ENCODE data around the gene AKAP8L.

Gene AKAP8L, protein sequence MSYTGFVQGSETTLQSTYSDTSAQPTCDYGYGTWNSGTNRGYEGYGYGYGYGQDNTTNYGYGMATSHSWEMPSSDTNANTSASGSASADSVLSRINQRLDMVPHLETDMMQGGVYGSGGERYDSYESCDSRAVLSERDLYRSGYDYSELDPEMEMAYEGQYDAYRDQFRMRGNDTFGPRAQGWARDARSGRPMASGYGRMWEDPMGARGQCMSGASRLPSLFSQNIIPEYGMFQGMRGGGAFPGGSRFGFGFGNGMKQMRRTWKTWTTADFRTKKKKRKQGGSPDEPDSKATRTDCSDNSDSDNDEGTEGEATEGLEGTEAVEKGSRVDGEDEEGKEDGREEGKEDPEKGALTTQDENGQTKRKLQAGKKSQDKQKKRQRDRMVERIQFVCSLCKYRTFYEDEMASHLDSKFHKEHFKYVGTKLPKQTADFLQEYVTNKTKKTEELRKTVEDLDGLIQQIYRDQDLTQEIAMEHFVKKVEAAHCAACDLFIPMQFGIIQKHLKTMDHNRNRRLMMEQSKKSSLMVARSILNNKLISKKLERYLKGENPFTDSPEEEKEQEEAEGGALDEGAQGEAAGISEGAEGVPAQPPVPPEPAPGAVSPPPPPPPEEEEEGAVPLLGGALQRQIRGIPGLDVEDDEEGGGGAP

DNA sequence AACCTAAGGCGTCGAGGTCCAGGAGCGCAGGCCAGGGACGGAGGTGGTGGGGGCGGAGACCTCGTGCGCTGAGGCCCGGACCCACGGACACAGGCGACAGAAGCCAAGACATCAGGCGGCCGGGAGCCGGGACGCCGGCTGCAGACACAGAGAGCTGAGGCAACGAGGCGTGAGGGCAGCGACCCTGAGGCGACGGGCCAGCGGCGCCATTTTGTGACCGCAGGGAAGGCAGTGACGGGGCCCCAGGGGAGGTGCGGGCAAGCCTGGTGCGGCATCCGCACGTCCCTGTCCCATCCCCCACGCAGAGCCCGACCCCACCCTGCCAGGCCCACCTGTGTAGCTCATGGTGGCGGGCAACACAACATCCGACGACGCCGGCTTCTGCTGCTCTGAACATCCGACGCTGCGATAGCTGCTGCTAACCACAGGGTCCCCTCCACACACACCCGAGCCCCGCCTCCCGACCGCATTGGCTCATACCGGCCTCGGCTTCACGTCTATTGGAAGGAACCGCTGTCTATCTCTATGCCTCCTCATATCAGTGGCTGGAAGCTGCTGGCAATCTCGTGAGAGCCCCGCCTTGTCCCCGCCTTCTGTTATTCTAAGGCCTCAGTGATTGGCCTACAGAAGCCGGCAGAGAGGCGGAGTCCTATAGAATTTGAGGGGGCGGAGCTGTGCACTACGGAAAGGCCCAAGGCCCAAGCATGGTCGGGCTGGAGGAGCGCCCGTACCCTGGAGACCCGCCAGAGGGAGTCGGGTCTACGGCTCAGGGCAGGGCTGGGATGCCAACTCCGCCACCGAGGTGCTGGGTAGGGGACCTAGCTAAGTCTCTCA is at the start of gene AKAP8L:
Gene AKAP8L, minus strand, starts transcription at position 410 of the 834 bp plus-strand sequence. Its CDS starts 65 bp downstream, at position 345.
- H3K36me3 ChIP-seq (ENCODE audit: insufficient read depth, low read length) = peaks cover 5% of the 10 kb centered on the region
- no peaks in the 10 kb centered on the region; the same call in 1 of the 2 replicates for H3K9me3 ChIP-seq (ENCODE audit: control insufficient read depth, insufficient read depth, low read length)
- peak within 1 kb of the TSS; percentile 91 for H3K9ac ChIP-seq (ENCODE audit: low read depth, low read length)
- peaks cover 7% of the 10 kb centered on the region; the same call in 1 of the 2 replicates for H3K4me1 ChIP-seq (ENCODE audit: insufficient read depth, low read length)

DNA sequence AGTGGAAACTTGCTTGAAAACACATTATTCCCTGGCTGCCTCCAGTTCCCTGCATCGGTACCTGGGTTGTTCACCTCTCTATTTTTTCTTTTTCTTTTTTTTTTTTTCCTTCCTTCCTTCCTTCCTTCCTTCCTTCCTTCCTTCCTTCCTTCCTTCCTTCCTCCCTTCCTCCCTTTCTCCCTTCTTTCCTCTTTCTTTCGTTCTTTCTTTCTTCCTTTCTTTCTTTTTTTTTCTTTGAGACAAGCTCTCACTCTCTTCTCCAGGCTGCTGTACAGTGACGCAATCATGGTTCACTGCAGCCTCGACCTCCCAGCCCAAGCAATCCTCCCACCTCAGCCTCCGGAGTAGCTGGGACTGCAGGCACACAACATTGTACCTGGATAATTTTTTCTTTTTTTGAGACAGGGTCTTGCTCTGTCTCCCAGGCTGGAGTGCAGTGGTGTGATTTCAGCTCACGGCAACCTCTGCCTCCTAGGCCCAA is 49.0 kb upstream of the AKAP8L start:
- H3K9ac ChIP-seq (ENCODE audit: low read depth, low read length) = no peak overlapping the region

DNA sequence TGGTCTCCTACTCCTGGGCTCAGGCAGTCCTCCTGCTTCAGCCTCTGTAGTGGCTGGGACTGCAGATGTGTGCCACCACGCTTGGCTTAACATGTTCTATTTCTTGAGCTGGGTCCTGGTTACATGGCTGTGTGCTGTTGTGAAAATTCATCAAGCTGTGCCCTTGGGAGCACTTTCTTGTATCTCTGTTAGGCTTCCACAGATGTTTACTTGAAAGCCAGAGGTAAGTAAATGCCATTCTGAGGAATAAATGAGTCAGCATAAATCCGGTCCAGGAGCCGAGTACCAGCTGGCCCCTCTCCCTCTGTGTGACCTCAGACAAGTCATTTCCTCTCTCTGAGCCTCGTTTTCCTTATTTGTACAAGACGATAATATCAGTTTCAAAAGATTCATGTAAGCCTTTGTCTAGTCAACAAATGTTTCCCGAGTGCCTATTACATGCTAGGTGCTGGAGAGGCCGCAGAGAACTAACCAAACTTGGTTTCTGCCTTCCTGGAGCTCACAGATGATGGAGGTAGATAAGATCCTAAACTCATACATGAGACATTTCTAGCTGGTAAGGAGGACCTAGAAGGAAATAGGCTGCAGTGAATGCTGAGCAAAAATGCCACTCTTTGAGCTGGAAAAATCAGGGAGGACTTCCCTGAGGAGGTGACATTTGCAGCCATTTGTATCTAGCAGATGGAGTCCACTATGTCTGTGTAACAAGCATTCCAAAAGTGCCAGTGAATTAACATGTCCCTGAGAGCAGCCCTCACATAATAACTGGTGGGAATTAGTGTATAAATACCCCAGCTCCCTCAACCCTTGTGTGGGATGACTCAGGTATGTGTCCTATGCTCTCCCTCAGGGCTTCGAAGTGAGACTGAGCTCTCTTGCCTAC is 48.3 kb upstream of the AKAP8L start:
- Histone ChIP-seq H3K36me3 (ENCODE audit: insufficient read depth, low read length) (no peaks in the 10 kb centered on the region), H3K4me1 (ENCODE audit: insufficient read depth, low read length) (peaks cover 5% of the 10 kb centered on the region; the same call in 1 of the 2 replicates), H3K9ac (ENCODE audit: low read depth, low read length) (no peak overlapping the region), H3K9me3 (ENCODE audit: control insufficient read depth, insufficient read depth, low read length) (no peaks in the 10 kb centered on the region)

More for the DNA sequence above, 49.0 kb upstream of the AKAP8L start:
- Histone ChIP-seq H3K36me3 (ENCODE audit: insufficient read depth, low read length) (no peaks in the 10 kb centered on the region), H3K4me1 (ENCODE audit: insufficient read depth, low read length) (peaks cover 5% of the 10 kb centered on the region; the same call in 1 of the 2 replicates), H3K9me3 (ENCODE audit: control insufficient read depth, insufficient read depth, low read length) (no peaks in the 10 kb centered on the region)

DNA sequence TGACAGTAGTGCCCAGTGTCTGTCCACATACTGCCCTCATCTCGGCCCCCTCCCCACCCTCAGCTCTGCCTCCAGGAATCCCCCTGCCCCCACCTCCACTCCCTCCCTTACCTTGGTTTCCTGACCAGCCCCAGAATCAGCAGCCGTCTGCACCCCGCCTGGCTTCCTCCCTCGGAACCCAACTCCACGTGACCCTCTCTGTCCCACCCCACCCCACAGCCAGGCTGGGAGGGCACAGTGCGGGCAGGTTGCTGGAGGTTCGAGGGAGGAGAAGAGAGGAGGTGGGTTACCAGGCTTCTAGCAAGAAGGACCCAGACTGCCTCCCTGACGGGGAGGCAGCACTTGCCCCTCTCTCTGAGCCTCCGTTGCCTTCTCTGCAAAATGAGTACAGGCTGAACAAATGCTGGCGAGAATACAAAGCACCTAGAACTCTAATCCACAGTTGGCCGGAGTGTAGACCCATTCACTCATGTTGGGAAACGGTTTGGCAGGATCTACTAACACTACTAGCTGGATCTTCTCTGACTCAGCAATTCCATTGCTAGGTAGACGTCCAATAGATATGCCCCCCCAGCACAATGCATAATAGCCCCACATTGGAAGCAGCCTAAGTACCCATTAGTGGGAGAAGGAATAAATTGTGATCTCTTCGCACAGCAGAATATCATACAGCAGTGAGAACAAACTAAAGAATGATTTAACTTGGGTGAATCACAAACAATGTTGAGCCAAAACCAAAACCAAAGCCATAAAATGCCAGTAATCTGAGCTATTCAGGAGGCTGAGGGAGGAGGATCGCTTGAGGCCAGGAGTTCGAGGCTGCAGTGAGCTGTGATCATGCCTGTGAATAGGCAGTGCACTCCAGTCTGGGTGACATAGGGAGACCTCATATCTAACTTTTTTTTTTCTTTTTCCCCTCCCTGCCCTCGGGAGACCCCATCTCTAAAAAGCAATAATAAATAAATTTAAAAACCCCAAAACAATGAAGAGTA is 45.9 kb upstream of the AKAP8L start, which contains the start of gene RASAL3:
Gene RASAL3, minus strand, starts transcription at position 151 of the 992 bp plus-strand sequence. CDS start 186 bp downstream, outside the sequence.
- Histone ChIP-seq H3K4me1 (ENCODE audit: insufficient read depth, low read length) (peaks cover 5% of the 10 kb centered on the region; the same call in 1 of the 2 replicates), H3K9me3 (ENCODE audit: control insufficient read depth, insufficient read depth, low read length) (no peaks in the 10 kb centered on the region), H3K36me3 (ENCODE audit: insufficient read depth, low read length) (no peaks in the 10 kb centered on the region), H3K9ac (ENCODE audit: low read depth, low read length) (peak within 1 kb of the TSS; percentile 53; the same call in 1 of the 2 replicates)

DNA sequence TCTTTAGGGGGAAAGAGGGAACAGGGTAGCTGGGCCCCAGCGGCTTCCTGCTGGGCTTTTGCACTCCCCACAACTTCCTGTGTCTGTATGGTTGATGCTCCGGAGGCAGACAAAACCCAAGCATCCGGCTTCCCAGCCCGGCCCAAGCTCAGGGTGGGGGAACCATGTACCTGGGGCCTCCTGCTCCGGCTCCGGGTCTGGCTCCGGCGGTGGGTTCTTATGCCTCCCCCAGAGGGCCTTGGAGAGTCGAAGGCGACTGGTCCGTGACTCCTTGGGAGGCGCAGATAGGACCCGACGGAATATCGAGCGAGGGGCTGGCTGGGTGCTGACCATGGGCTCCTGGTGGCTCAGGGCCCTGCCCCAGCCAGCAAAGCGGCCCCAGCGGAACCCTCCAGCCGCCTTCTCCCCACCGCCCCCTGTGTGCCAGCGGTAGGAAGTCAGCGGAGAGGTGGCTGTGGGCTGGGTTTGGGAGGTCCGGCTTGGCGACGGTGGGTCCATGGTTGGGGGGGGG is 45.1 kb upstream of the AKAP8L start:
- H3K9ac ChIP-seq (ENCODE audit: low read depth, low read length) = peak overlapping the region; percentile 53; the same call in 1 of the 2 replicates

DNA sequence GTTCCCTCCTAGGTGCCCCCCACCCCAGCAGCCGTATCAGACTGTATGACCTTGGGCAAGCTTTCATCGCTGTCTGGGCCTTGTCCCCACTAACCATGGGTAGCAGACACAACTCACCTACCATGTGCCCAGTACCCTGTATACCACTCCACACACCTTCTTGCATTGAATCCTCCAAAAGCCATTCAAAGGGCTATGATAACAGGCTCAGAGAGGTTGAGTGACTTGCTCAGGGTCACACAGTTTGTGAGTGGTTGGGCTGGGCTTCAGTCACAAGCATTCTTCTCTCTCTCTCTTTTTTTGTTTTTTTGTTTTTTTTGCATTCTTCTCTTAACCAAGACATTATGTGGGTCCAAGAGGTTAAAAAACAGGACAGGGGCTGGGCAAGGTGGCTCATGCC is 42.9 kb upstream of the AKAP8L start:
- H3K4me1 ChIP-seq (ENCODE audit: insufficient read depth, low read length) = no peaks in the 10 kb centered on the region; the same call in 1 of the 2 replicates
- no peak overlapping the region for H3K9ac ChIP-seq (ENCODE audit: low read depth, low read length)
- no peaks in the 10 kb centered on the region for H3K9me3 ChIP-seq (ENCODE audit: control insufficient read depth, insufficient read depth, low read length)
- H3K36me3 ChIP-seq (ENCODE audit: insufficient read depth, low read length) = no peaks in the 10 kb centered on the region

More for the DNA sequence above, 45.1 kb upstream of the AKAP8L start:
- 0 out of 2 replicates have a peak, but pooled peaks cover under 1% of the 10 kb centered on the region for H3K4me1 ChIP-seq (ENCODE audit: insufficient read depth, low read length)
- no peaks in the 10 kb centered on the region for H3K36me3 ChIP-seq (ENCODE audit: insufficient read depth, low read length)
- no peaks in the 10 kb centered on the region for H3K9me3 ChIP-seq (ENCODE audit: control insufficient read depth, insufficient read depth, low read length)

DNA sequence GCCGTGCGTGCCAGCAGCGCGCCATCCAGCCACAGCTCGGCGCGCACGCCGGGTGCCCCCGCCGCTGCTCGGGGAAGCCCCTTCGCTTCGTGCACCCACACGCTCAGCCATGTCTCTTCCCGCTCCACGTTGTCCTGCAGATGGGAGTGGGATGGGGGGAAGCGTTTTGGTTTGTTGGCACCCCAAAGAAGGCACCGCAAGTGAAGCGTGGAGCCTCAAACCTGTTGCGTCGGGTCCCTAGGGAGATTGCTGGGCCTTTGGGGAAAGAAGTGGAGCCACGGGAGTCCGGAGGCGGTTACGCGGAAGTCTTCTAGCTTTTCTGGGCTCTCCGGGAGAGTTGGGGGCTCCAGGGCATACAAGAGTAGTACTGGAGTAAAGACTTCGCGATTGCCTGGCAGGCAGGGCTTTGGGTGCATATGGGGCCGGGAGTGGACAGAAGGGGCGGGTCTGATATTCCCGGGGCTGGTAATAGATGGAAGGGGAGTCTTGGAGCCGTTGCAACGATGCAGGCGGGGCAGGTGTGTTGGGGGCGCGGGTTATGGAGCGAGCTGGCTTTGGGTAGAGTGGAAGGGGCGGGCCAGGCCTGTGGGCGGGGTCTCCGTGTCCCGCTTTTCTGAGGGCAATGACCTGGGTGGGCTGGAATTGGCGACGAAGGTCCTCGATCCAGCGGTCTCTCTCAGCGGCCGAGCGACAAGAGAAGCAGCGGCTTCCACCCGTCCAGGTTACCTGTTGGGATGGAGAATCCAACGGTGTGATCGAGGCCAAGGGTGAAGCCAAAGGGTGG is 39.1 kb upstream of the AKAP8L start:
- Histone ChIP-seq H3K4me1 (ENCODE audit: insufficient read depth, low read length) (no peaks in the 10 kb centered on the region; the same call in 1 of the 2 replicates), H3K9me3 (ENCODE audit: control insufficient read depth, insufficient read depth, low read length) (no peaks in the 10 kb centered on the region), H3K36me3 (ENCODE audit: insufficient read depth, low read length) (no peaks in the 10 kb centered on the region), H3K9ac (ENCODE audit: low read depth, low read length) (peak overlapping the region; percentile 51; the same call in 1 of the 2 replicates)

DNA sequence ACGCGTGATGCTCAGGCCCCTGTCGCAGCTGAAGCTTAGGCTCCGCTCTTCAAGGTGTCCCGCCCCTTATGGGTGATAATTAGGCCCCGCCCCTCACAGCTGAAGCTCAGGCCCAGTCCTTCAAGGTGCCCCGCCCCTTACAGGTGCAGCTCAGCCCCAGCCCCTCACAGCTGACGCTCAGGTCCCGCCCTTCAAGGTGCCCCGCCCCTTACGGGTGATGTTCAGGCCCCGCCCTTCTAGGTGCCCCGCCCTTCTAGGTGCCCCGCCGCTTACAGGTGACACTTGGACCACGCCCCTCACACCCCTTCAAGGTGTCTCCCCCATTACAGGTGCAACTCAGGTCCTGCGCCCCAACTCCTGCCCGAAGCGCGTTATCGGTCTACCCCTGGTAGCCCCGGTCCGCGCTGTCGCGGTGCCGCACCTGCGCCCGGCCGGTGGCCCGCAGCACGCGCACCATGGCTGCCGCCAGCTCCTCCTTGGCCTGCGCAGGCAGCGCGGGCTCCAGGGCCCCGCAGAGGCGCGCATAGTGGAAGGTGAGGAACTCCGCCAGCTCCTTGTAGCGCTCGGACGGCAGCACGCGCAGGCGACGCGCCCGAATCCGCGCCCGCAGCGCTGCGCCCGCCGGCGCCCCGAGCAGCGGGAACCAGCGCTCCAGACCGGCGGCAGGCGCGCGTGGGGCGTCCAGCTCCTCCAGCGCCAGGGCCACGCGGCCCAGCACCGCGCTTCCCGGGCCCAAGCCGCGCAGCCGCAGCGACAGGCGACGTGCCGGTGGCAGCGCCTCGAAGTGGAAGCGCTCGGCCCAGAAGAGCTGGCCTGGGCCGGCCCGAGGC is 38.3 kb upstream of the AKAP8L start:
- Histone ChIP-seq H3K36me3 (ENCODE audit: insufficient read depth, low read length) (no peaks in the 10 kb centered on the region), H3K9ac (ENCODE audit: low read depth, low read length) (peak overlapping the region; percentile 51; the same call in 1 of the 2 replicates), H3K9me3 (ENCODE audit: control insufficient read depth, insufficient read depth, low read length) (no peaks in the 10 kb centered on the region), H3K4me1 (ENCODE audit: insufficient read depth, low read length) (no peaks in the 10 kb centered on the region; the same call in 1 of the 2 replicates)

DNA sequence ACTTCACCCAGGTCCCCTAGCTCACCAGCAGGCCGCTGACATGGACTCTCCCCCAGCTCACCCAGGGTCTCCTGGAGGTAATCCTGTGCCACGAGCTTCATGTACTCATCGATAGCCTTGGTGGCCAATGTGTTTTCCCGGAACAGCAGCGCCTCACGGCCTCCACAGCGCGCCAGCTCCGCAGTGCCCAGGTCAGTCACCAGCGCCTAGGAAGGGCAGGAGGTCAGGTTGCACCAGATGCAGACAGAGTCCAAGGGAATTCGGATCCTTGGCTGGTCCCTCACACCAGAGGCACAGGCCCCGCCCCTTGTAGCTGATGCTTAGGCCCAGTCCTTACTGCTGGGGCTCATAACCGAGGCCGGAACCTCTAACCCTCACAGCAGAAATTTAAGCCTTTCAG is 37.7 kb upstream of the AKAP8L start:
- no peaks in the 10 kb centered on the region; the same call in 1 of the 2 replicates for H3K4me1 ChIP-seq (ENCODE audit: insufficient read depth, low read length)
- H3K9ac ChIP-seq (ENCODE audit: low read depth, low read length) = peak overlapping the region; percentile 19; the same call in 1 of the 2 replicates
- H3K36me3 ChIP-seq (ENCODE audit: insufficient read depth, low read length) = no peaks in the 10 kb centered on the region
- H3K9me3 ChIP-seq (ENCODE audit: control insufficient read depth, insufficient read depth, low read length) = no peaks in the 10 kb centered on the region

DNA sequence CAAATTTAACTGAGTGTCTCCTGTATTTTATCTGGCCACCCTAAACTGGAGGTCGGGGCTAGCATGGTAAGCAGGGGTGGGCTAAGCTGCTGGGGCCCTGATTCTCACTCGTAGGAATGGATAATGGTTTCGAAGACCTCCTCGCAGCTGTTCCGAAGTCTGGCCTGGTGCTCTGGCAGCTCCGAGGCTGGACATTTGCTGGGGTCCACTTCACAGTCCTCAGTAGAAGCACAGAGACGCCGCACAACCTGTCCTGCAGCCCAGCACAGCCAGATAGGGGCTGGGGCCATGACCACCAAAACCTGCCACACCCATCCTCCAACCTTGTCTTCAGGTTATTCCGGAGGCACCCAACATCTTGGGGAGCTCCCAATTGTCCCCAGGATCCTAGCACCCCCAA is 37.2 kb upstream of the AKAP8L start:
- H3K9ac ChIP-seq (ENCODE audit: low read depth, low read length) = no peak overlapping the region
- no peaks in the 10 kb centered on the region for H3K9me3 ChIP-seq (ENCODE audit: control insufficient read depth, insufficient read depth, low read length)
- no peaks in the 10 kb centered on the region; the same call in 1 of the 2 replicates for H3K4me1 ChIP-seq (ENCODE audit: insufficient read depth, low read length)
- H3K36me3 ChIP-seq (ENCODE audit: insufficient read depth, low read length) = no peaks in the 10 kb centered on the region
